ENCODE results near the gene MYO5C. TPM values are rescaled to one million over a fixed set of nuclear protein-coding genes. Genes with fewer than 3 reads are reported as not detected.

Gene MYO5C
- total RNA-seq, 2 donors from 2014 or later, result 3.0 to 18.4 TPM

DNA sequence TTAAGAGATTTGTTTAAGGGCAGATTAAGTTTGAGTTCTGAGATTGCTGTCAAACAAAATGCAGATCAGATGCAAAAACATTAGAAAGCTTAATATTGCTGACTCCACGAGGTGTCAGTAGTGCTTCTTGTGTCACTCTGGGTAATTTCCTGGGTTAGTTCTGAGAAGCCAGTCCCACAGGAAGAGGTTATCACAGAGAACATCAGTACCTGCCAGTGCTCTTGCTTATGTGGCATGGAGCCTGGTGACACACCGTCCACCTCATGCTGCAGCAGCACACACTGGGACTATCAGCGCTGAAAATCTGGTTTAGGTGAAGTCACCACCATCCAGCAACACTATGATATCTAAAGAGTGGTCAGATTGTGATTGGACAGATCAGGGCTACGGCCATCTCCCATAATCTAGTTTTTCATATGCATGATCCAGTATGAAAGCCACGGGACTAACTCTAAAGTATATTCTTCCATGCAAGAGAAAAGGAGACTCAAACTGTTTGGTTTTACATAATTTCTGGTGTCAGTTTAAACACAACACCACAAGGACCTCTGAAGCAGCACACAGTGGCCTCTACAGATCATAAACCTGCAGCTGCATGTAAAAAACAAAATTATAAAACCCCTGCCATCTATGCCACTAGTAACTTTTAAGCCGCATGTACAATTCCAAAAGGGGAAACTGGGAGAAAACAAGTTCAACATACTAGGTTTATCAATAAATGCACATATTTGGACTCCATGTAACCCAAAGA, 36.1 kb upstream of the MYO5C start:
- Histone ChIP-seq H3K4me3 (no peak overlapping the region), H3K9me3 (no peaks in the 10 kb centered on the region), H3K4me1 (ENCODE audit: control insufficient read depth in 1 of 2, low read depth in 2 of 2) (no peaks in the 10 kb centered on the region), H3K27me3 (replicated peaks; ENCODE audit: insufficient read depth) (no peaks in the 10 kb centered on the region), H3K27ac (no peak overlapping the region), H3K36me3 (peaks cover 20% of the 10 kb centered on the region)
- no peak for DNase-seq (ENCODE audit: low spot score)
- TF ChIP-seq, protein P1, sequence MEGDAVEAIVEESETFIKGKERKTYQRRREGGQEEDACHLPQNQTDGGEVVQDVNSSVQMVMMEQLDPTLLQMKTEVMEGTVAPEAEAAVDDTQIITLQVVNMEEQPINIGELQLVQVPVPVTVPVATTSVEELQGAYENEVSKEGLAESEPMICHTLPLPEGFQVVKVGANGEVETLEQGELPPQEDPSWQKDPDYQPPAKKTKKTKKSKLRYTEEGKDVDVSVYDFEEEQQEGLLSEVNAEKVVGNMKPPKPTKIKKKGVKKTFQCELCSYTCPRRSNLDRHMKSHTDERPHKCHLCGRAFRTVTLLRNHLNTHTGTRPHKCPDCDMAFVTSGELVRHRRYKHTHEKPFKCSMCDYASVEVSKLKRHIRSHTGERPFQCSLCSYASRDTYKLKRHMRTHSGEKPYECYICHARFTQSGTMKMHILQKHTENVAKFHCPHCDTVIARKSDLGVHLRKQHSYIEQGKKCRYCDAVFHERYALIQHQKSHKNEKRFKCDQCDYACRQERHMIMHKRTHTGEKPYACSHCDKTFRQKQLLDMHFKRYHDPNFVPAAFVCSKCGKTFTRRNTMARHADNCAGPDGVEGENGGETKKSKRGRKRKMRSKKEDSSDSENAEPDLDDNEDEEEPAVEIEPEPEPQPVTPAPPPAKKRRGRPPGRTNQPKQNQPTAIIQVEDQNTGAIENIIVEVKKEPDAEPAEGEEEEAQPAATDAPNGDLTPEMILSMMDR (IDR thresholded peaks at IDR 0.05), result no peak
- no peak for ATAC-seq (ENCODE audit: insufficient number of reproducible peaks, low FRiP score, low read depth)

DNA sequence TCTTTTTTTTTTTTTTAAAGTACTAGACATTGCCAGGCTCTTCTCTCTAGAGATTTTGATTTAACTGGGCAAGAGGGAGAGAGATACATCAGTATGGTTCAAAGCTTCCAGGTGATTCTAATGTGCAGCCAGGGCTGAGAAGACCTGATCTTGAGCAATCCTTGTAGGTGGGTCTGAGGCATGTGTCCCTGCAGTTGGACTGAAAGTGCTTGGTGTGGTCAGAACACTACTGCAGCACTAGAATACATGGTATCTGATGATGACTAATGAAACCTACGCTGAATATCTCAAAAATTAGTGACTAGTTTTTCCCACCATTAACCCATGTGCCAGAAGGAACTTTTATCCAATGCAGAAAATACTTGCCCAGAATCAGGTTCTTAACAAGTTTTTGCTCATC, 34.4 kb upstream of the MYO5C start:
- Histone ChIP-seq H3K9me3 (no peaks in the 10 kb centered on the region), H3K36me3 (peaks cover 23% of the 10 kb centered on the region), H3K27me3 (replicated peaks; ENCODE audit: insufficient read depth) (no peaks in the 10 kb centered on the region), H3K4me1 (ENCODE audit: control insufficient read depth in 1 of 2, low read depth in 2 of 2) (no peaks in the 10 kb centered on the region), H3K27ac (no peak overlapping the region), H3K4me3 (no peak overlapping the region)
- DNase-seq (ENCODE audit: low spot score), result no peak
- TF ChIP-seq, protein P1 (IDR thresholded peaks at IDR 0.05), result no peak
- ATAC-seq (ENCODE audit: insufficient number of reproducible peaks, low FRiP score, low read depth), result no peak

DNA sequence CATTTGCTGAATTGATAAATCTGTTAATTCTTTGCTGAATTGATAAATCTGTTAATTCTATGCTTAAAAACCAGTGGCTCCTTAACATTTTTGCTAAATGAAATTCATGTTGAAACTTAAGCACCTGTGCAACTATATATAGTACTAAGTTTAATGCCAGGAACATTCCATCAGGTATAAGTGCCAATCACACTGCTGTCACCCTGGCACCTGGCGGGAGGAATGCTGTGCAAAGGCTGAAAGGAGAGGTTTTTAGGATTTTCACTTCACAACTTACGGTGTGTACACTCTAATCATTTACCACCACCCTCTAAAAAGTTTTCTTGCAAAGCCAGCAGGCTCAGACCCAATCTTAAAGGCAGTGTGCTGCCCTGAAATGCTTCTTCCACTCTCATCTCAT, 33.5 kb upstream of the MYO5C start:
- no peak overlapping the region for H3K4me3 ChIP-seq
- no peak for ATAC-seq (ENCODE audit: insufficient number of reproducible peaks, low FRiP score, low read depth)
- H3K36me3 ChIP-seq, result peaks cover 25% of the 10 kb centered on the region

DNA sequence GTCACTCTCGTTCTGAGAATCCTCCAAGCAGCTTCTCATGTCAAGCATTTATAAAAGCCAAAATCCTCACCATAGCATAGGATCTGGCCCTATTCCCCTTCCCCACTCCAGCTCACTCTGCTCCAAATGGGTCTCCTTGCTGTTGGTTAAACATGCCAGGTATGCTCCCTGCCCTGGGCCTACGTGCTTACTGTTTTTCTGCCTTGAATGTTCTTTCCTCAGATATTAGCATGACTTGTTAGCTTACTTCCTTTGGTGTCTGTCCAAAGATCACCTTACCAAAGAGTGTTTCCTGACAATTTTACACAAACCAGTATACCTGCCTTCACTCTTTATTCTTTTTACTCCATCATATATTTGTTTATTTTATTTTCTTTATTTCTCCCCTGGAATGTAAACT, 33.1 kb upstream of the MYO5C start:
- TF ChIP-seq, protein P1 (IDR thresholded peaks at IDR 0.05), result no peak
- Histone ChIP-seq H3K4me1 (ENCODE audit: control insufficient read depth in 1 of 2, low read depth in 2 of 2) (no peaks in the 10 kb centered on the region), H3K4me3 (no peak overlapping the region), H3K36me3 (peaks cover 25% of the 10 kb centered on the region), H3K9me3 (no peaks in the 10 kb centered on the region), H3K27ac (no peak overlapping the region), H3K27me3 (replicated peaks; ENCODE audit: insufficient read depth) (no peaks in the 10 kb centered on the region)
- no peak for DNase-seq (ENCODE audit: low spot score)
- no peak for ATAC-seq (ENCODE audit: insufficient number of reproducible peaks, low FRiP score, low read depth)

More for the DNA sequence above, 33.5 kb upstream of the MYO5C start:
- Histone ChIP-seq H3K9me3 (no peaks in the 10 kb centered on the region), H3K4me1 (ENCODE audit: control insufficient read depth in 1 of 2, low read depth in 2 of 2) (no peaks in the 10 kb centered on the region), H3K27ac (no peak overlapping the region), H3K27me3 (replicated peaks; ENCODE audit: insufficient read depth) (no peaks in the 10 kb centered on the region)
- no peak for DNase-seq (ENCODE audit: low spot score)
- TF ChIP-seq, protein P1 (IDR thresholded peaks at IDR 0.05), result no peak

- no peak overlapping the region for H3K4me3 ChIP-seq
- DNase-seq (ENCODE audit: low spot score) (no peak), ATAC-seq (ENCODE audit: insufficient number of reproducible peaks, low FRiP score, low read depth) (no peak)
- peaks cover 27% of the 10 kb centered on the region for H3K36me3 ChIP-seq
- no peaks in the 10 kb centered on the region for H3K4me1 ChIP-seq (ENCODE audit: control insufficient read depth in 1 of 2, low read depth in 2 of 2)
- no peak overlapping the region for H3K27ac ChIP-seq
- no peaks in the 10 kb centered on the region for H3K9me3 ChIP-seq
- TF ChIP-seq, protein P1 (IDR thresholded peaks at IDR 0.05), result no peak
- H3K27me3 ChIP-seq (replicated peaks; ENCODE audit: insufficient read depth), result no peaks in the 10 kb centered on the region
Measured at GRCh38 chr15:52326756-52327155, 31.2 kb upstream of the MYO5C start.

All from thoracic aorta (tissue), 2 donors.